Lower leg skin (tissue), 4 donors: ENCODE data around the gene IFNAR2. TPM values are rescaled to one million over a fixed set of nuclear protein-coding genes. Genes with fewer than 3 reads are reported as not detected.
A peak's percentile ranks its signal among the peaks of the same experiment; 100 is the strongest.

Experiments
- DNase-seq, 2 donors: peaks; one replicate each; pipeline ENCODE4 v3.0.0-alpha.2; 2019; ENCODE audit warnings: low spot score in 2 of 2
- H3K4me3 ChIP-seq: fragments of 200-600 bp; sonication (generic); 2 replicates; pipeline ENCODE4 v1.5.1; 2017; ENCODE audit warnings: mild to moderate bottlenecking, low read depth; ENCODE audit not compliant: poor library complexity, severe bottlenecking
- POLR2A ChIP-seq, 2 donors: fragments of 450-650 bp; IDR thresholded peaks; one replicate each; pipeline ENCODE4 v1.6.1; 2016 to 2017; ENCODE audit warnings: antibody characterized with exemption in 2 of 2, mild to moderate bottlenecking in 1 of 2, moderate library complexity in 1 of 2
- WGBS, 2 donors: methylation state at CpG; one replicate each; pipeline ENCODE4 v1.1.5; 2018; 5-methylcytosine and 5-hydroxymethylcytosine counted together
- intact Hi-C: fragments of 100-400 bp; cut with DNase I; formaldehyde crosslinking; loops from one replicate; pipeline ENCODE4 v1.15.0; 2023; ENCODE audit warnings: low total_unique reads
- total RNA-seq, 4 donors: library from RNA; depleted of rRNA; stranded (reverse); fragments of >200 nt; gene quantifications; one replicate each; pipeline ENCODE4 v1.1.0, GENCODE V29; 2016
- TF ChIP-seq, protein P1 (sequence below), 3 donors: fragments of 450-650 bp; IDR thresholded peaks; one replicate each; pipeline ENCODE4 v1.5.1; 2016; ENCODE audit warnings: antibody characterized with exemption in 3 of 3, mild to moderate bottlenecking in 3 of 3, moderate library complexity in 2 of 3

IFNAR2 gene
- total RNA-seq, 4 donors from 2014 or later = 2.7 to 14.2 (median 2.9) TPM

DNA sequence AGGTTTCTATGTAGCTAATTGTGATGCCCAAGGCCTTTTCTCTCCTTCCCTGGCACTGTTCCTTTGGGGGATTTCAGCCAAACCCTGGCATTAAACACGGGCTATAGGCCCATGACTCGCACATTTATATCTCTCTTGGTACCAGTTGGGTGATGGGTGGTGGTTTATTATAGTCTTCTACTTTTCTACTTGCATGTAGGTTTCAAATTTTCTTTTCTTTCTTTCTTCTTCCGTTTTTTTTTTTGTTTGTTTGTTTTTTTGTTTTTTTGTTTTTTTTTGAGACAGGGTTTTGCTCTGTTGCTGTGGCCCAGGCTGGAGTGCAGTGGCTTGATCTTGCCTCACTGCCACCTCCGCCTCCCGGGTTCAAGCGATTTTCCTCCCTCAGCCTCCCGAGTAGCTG is 37.5 kb downstream of the IFNAR2 start:
- TF ChIP-seq, protein P1, sequence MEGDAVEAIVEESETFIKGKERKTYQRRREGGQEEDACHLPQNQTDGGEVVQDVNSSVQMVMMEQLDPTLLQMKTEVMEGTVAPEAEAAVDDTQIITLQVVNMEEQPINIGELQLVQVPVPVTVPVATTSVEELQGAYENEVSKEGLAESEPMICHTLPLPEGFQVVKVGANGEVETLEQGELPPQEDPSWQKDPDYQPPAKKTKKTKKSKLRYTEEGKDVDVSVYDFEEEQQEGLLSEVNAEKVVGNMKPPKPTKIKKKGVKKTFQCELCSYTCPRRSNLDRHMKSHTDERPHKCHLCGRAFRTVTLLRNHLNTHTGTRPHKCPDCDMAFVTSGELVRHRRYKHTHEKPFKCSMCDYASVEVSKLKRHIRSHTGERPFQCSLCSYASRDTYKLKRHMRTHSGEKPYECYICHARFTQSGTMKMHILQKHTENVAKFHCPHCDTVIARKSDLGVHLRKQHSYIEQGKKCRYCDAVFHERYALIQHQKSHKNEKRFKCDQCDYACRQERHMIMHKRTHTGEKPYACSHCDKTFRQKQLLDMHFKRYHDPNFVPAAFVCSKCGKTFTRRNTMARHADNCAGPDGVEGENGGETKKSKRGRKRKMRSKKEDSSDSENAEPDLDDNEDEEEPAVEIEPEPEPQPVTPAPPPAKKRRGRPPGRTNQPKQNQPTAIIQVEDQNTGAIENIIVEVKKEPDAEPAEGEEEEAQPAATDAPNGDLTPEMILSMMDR (IDR thresholded peaks at IDR 0.05) = no peak
- no peak for TF ChIP-seq POLR2A (IDR thresholded peaks at IDR 0.05)
- DNase-seq = no peak
- H3K4me3 ChIP-seq = peak overlapping the region; percentile 76
- 69% methylated on average over 7 of the region's 7 CpGs for WGBS, 2 donors
- intact Hi-C loops = no loop called here

DNA sequence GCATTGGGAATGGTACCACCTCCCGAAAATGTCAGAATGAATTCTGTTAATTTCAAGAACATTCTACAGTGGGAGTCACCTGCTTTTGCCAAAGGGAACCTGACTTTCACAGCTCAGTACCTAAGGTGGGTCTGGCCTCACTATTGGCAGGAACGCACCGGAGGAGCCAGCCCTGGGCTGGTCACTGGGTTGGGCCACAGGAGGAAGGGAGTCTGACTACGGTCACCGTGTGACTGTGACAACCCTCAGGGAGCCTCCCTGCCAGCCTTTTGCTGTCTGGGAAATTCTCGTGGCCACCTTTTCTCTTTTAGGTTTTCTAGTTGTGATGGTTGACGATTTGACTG is 38.6 kb downstream of the IFNAR2 start:
- WGBS, 2 donors = 84 to 85% methylated on average over 7 of the region's 7 CpGs
- no peak for DNase-seq
- no peak overlapping the region for H3K4me3 ChIP-seq
- intact Hi-C loops = no loop called here
- TF ChIP-seq POLR2A (IDR thresholded peaks at IDR 0.05) = no peak
- TF ChIP-seq, protein P1 (IDR thresholded peaks at IDR 0.05) = no peak

DNA sequence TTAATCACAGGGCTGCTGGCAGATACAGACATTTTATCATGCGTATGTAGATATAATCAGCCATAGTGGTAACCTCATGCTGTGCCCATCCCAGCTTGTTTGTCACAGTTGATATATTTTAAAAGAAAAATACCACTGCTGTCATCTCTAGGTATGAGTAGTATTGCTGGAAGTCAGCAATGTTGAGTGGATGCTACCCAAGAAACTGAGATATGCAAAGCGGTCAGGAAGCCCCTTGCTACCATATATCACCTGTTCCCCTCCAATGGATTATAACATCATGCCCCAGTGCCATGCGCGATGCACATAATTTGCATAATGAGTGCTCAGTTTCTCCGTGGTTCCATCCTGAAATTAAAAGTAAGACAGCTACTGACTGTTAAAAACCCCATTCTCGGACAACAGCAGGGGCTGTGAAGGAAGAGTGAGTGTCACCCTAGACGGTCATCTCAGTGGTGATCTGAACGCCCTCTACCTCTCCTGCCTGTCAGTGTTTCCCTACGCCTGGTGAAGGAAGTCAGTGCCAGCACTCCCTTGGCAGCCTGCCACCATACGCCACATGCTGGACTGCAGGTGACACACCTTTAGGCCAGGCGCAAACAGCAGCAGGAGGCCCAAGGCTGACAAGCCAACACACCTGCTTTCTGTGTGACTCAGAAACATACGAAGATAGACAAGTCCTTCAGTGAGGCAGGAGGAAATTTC is 39.2 kb downstream of the IFNAR2 start:
- intact Hi-C loops = no loop called here
- TF ChIP-seq, protein P1 (IDR thresholded peaks at IDR 0.05) = no peak
- TF ChIP-seq POLR2A (IDR thresholded peaks at IDR 0.05) = no peak
- no peak overlapping the region for H3K4me3 ChIP-seq
- DNase-seq = peak in 1 of 2 donors; percentile 45
- 70 to 73% methylated on average over 12 of the region's 12 CpGs for WGBS, 2 donors

DNA sequence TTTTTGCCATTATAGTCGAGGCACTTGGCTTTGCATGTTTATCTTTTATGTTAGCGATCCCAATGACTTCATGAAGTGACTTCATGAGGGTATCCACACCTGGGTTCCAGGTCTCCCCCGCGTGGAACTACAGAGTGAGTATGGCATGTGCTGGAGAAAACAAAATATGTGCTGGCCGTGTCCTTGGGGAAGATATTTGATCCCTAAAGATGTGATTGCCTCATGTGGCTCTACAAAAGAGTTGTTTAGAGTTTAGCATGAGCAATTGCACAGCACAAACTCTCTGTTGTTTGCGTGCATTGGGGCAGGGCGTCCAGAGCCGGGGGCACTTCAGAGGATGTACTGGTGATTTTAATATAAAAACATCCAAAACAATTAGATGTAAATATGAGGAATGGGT is 41.2 kb downstream of the IFNAR2 start:
- no peak overlapping the region for H3K4me3 ChIP-seq
- 93 to 94% methylated on average over 8 of the region's 8 CpGs for WGBS, 2 donors
- intact Hi-C loops = no loop called here
- DNase-seq = no peak
- no peak for TF ChIP-seq POLR2A (IDR thresholded peaks at IDR 0.05)

DNA sequence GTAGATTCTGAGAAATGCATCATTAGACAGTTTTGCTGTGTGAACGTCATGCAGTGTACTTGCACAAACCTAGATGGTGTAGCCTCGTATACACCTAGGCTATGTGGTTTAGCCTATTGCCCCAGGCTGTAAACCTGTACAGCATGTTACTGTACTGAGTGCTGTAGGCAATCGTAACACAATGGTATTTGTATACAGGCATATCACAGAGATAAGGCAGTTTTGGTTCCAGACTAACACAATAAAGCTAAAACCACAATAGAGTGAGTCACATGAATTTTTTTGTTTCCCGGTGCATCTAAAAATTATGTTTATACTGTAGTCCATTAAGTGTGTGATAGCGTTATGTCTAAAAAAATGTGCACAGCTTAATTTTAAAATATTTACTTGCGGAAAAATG is 43.3 kb downstream of the IFNAR2 start:
- intact Hi-C loops = no loop called here
- 86 to 89% methylated on average over 6 of the region's 6 CpGs for WGBS, 2 donors
- DNase-seq = no peak
- TF ChIP-seq, protein P1 (IDR thresholded peaks at IDR 0.05) = no peak
- no peak for TF ChIP-seq POLR2A (IDR thresholded peaks at IDR 0.05)
- H3K4me3 ChIP-seq = no peak overlapping the region

DNA sequence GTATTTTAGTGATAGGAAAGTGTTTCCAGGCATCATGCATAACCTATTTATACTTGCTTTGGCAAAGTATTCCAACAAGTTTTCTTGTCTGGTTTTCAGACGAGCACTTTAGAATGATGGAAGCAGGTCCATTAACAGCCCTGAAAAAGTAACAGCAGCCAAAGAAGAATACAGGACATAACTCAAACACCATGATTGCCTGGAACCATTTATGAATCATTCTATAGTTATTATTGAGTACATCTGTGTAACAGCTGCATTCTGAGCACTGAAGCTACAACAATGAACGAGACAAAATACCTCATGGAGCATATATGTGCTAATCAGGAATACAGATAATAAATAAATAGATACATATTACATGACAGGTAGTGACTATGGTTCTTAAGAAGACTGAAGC is 49.0 kb downstream of the IFNAR2 start:
- TF ChIP-seq POLR2A (IDR thresholded peaks at IDR 0.05) = no peak
- TF ChIP-seq, protein P1 (IDR thresholded peaks at IDR 0.05) = no peak
- no peak overlapping the region for H3K4me3 ChIP-seq
- WGBS, 2 donors = 70 to 81% methylated on average over 2 of the region's 2 CpGs
- DNase-seq = no peak
- intact Hi-C loops = no loop called here
